Measurements from ENCODE around the gene ZBBX.

- TF ChIP-seq EZH2 (IDR thresholded peaks at IDR 0.05) = no peak
- TF ChIP-seq POLR2AphosphoS5 (IDR thresholded peaks at IDR 0.05; ENCODE audit: borderline replicate concordance, low read depth, low read length) = no peak
- TF ChIP-seq FOXP2 (optimal IDR thresholded peaks at IDR 0.05; ENCODE audit: control extremely low read depth, extremely low read length, insufficient read depth) = no peak
These were observed 29.5 kb upstream of the ZBBX start for GRCh38 chr3:167409611-167410010.
